ENCODE measurements around the gene DKKL1. TPM values are rescaled to one million over a fixed set of nuclear protein-coding genes. Genes with fewer than 3 reads are reported as not detected.
"Not testable (repeated sequence)": the region's sequence is repeated elsewhere in the genome, so short reads cannot be mapped to it uniquely, and the experiment has no call there.

DKKL1 gene
- total RNA-seq, 1 donor from 2014 or later: 2.8 TPM

DNA sequence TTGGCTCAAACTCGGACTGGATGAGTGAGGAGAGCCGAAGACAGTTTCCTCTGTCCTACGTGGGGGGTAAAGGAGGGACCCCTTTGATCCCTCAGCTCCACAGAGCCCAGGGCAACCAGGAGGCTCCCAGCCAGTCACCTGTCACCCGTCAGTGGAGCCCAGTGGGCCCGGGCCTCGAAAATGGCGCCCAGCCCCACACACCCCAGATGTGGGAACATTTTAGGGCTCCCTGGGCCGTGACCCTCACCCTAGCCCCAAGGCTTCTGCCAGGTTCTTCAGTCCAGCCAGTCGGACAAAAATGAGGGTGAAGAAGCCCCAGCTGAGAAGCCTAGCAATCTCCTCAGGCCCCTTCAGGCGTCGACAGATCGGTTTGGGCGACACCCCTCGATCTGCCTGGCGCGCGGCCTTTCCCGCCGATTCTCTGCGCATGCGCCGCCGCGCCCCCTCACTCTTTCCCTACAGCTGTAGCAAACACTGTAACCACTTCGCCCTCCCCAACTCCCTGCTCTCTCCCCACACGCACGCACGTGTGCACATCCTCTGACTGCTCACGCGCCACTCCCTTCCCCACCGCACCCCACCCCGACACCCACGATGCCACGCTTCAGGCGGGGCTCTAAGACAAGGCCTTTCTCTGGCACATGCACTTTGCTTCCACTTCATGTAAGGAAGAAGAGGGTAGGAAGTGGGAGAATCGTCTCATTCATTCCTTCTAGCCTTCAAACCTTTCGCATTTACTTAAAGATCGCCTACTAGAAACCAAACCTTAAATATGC, 38.7 kb upstream of the DKKL1 start, which contains the start of gene SLC6A16:
SLC6A16 (minus strand) TSS at position 391 of the 776 bp plus-strand sequence. CDS start 13,844 bp downstream, outside the sequence.
- peaks cover 15% of the 10 kb centered on the region for H3K36me3 Mint-ChIP-seq (ENCODE audit: unreplicated experiment)
- no peaks in the 10 kb centered on the region for H3K4me1 Mint-ChIP-seq (ENCODE audit: low read depth, unreplicated experiment)
- no peak within 1 kb of the TSS for H3K4me3 Mint-ChIP-seq (ENCODE audit: unreplicated experiment)
- DNase-seq: no peak
- TF ChIP-seq, protein P1, sequence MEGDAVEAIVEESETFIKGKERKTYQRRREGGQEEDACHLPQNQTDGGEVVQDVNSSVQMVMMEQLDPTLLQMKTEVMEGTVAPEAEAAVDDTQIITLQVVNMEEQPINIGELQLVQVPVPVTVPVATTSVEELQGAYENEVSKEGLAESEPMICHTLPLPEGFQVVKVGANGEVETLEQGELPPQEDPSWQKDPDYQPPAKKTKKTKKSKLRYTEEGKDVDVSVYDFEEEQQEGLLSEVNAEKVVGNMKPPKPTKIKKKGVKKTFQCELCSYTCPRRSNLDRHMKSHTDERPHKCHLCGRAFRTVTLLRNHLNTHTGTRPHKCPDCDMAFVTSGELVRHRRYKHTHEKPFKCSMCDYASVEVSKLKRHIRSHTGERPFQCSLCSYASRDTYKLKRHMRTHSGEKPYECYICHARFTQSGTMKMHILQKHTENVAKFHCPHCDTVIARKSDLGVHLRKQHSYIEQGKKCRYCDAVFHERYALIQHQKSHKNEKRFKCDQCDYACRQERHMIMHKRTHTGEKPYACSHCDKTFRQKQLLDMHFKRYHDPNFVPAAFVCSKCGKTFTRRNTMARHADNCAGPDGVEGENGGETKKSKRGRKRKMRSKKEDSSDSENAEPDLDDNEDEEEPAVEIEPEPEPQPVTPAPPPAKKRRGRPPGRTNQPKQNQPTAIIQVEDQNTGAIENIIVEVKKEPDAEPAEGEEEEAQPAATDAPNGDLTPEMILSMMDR (IDR thresholded peaks at IDR 0.05; ENCODE audit: partially characterized antibody, unreplicated experiment): no peak
- no peaks in the 10 kb centered on the region for H3K9me3 Mint-ChIP-seq (ENCODE audit: unreplicated experiment)
- H3K27me3 Mint-ChIP-seq (ENCODE audit: unreplicated experiment): no peaks in the 10 kb centered on the region
- H3K27ac Mint-ChIP-seq (ENCODE audit: unreplicated experiment): no peak within 1 kb of the TSS

DNA sequence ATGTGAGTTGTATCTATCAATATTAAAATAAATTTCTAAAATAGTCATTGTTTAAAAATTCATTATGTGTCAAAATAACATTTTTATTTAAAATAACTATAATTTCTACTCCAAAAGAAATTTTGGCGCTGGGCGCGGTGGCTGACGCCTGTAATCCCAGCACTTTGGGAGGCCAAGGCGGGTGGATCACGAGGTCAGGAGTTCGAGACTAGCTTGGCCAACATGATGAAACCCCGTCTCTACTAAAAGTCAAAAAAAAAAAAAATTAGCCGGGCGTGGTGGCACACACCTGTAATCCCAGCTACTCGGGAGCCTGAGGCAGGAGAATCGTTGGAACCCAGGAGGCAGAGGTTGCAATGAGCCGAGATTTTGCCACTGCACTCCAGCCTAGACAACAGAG, 37.9 kb upstream of the DKKL1 start:
- DNase-seq; H3K27me3 Mint-ChIP-seq (ENCODE audit: unreplicated experiment); H3K4me3 Mint-ChIP-seq (ENCODE audit: unreplicated experiment); H3K9me3 Mint-ChIP-seq (ENCODE audit: unreplicated experiment); H3K27ac Mint-ChIP-seq (ENCODE audit: unreplicated experiment); H3K4me1 Mint-ChIP-seq (ENCODE audit: low read depth, unreplicated experiment): not testable (repeated sequence)
- peaks cover 15% of the 10 kb centered on the region for H3K36me3 Mint-ChIP-seq (ENCODE audit: unreplicated experiment)

DNA sequence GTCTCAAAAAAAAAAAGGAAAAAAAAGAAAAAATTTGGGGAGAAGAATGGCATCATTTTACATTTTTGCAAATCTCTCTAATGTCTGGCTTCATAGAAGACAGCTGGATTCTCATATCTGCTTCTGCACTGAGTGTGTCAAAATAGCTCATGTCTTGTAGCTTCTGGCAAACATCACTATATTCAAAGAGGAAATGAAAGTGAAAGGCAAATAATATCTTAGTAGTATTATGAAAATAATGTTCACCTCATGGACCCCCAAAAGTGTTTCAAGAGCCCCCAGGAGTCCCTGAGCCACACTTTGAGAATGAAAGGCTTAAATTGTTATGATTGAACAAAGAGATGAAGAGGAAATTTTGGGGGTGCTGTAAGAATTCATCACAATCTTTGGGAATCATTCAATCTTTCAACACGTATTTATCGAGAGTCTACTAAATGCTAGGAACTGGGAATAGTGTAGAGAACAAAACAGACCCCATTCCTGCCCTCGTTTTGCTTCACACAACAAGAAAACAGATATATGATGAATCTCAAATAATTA, 37.4 kb upstream of the DKKL1 start:
- DNase-seq: no peak
- Mint-ChIP-seq H3K36me3 (ENCODE audit: unreplicated experiment) (peaks cover 15% of the 10 kb centered on the region), H3K4me3 (ENCODE audit: unreplicated experiment) (no peak overlapping the region), H3K27me3 (ENCODE audit: unreplicated experiment) (no peaks in the 10 kb centered on the region), H3K9me3 (ENCODE audit: unreplicated experiment) (peaks cover 3% of the 10 kb centered on the region), H3K4me1 (ENCODE audit: low read depth, unreplicated experiment) (no peaks in the 10 kb centered on the region), H3K27ac (ENCODE audit: unreplicated experiment) (no peak overlapping the region)
- TF ChIP-seq, protein P1 (IDR thresholded peaks at IDR 0.05; ENCODE audit: partially characterized antibody, unreplicated experiment): no peak

DNA sequence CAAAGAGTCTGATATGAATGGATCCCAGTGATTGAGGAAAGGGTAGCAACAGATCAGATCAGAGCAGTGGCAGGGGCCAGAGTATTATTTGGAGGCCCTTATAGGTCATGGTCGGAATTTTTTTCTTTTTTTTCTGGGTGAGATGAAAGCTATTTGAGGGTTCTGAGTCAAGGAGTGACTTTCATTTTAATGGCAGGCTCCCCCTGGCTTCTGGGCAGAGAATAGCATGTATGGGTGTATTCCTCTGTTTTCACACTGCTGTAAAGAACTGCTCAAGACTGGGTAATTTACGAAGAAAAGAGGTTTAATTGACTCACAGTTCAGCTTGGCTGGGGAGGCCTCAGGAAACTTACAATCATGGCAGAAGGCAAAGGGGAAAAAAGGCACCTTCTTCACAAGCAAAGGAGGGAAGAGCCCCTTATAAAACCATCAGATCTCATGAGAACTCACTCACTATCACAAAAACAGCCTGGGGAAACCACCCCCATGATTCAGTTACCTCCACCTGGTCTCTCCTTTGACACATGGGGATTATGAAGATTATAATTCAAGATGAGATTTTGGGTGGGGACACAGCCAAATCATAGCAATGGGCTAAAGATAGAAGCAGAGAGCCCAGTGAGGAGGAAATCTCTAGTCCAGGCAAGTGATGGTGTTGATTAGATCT, 35.7 kb upstream of the DKKL1 start:
- Mint-ChIP-seq H3K36me3 (ENCODE audit: unreplicated experiment) (peaks cover 10% of the 10 kb centered on the region), H3K9me3 (ENCODE audit: unreplicated experiment) (peaks cover 4% of the 10 kb centered on the region), H3K27me3 (ENCODE audit: unreplicated experiment) (no peaks in the 10 kb centered on the region), H3K4me3 (ENCODE audit: unreplicated experiment) (peak overlapping the region; percentile 31), H3K4me1 (ENCODE audit: low read depth, unreplicated experiment) (no peaks in the 10 kb centered on the region), H3K27ac (ENCODE audit: unreplicated experiment) (no peak overlapping the region)
- no peak for DNase-seq
- TF ChIP-seq, protein P1 (IDR thresholded peaks at IDR 0.05; ENCODE audit: partially characterized antibody, unreplicated experiment): peak; percentile 65

DNA sequence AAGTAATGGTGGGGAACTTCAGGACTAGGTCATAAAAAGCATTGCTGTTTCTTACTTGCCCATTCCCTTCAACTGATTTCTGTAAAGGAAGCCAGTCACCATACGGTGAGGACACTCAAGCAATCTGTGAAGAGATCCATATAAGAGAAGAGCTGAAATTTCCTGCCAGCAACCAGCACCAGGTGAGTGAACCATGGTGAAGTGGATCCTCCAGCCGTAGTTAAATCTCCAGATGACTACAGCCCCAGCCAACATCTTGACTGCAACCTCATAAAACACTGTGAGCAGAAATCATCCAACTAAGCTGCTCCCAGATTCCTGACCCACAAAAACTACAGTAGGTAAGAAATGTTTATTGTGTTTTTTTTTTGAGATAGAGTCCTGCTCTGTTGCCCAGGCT, 34.9 kb upstream of the DKKL1 start:
- no peaks in the 10 kb centered on the region for H3K4me1 Mint-ChIP-seq (ENCODE audit: low read depth, unreplicated experiment)
- no peak overlapping the region for H3K27ac Mint-ChIP-seq (ENCODE audit: unreplicated experiment)
- H3K4me3 Mint-ChIP-seq (ENCODE audit: unreplicated experiment): no peak overlapping the region
- peaks cover 4% of the 10 kb centered on the region for H3K36me3 Mint-ChIP-seq (ENCODE audit: unreplicated experiment)
- TF ChIP-seq, protein P1 (IDR thresholded peaks at IDR 0.05; ENCODE audit: partially characterized antibody, unreplicated experiment): no peak
- peaks cover 3% of the 10 kb centered on the region for H3K27me3 Mint-ChIP-seq (ENCODE audit: unreplicated experiment)
- H3K9me3 Mint-ChIP-seq (ENCODE audit: unreplicated experiment): peaks cover 7% of the 10 kb centered on the region
- no peak for DNase-seq

DNA sequence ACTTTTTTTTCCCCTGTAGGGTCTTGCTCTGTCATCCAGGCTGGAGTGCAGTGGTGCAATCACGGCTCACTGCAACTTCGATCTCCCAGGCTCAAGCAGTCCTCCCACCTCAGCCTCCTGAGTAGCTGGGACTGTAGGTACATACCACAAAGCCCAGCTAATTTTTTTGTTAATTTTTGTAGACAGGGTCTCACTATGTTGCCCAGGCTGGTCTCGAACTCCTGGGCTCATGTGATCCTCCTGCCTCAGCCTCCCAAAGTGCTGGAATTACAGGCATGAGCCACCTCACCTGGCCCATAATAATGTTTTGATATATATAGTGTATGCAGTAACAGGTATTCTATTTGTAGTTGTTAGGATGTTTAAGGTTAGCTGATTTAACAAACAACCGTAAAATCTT, 32.5 kb upstream of the DKKL1 start:
- not testable (repeated sequence) for H3K4me3 Mint-ChIP-seq (ENCODE audit: unreplicated experiment); H3K4me1 Mint-ChIP-seq (ENCODE audit: low read depth, unreplicated experiment); H3K9me3 Mint-ChIP-seq (ENCODE audit: unreplicated experiment); H3K27me3 Mint-ChIP-seq (ENCODE audit: unreplicated experiment); H3K27ac Mint-ChIP-seq (ENCODE audit: unreplicated experiment); DNase-seq; H3K36me3 Mint-ChIP-seq (ENCODE audit: unreplicated experiment)
